ENCODE results near the gene IQSEC1.

IQSEC1 gene
- total RNA-seq = 10.8 to 159 (median 51.2) reads per million in 3 experiments

GRCh38 chr3:13073326-13074005 lies at the start of gene IQSEC1:
IQSEC1 (minus strand) TSS chr3:13073429; CDS start chr3:13073014, 415 bp downstream.
- DNase-seq = peak; percentile 52

- DNase-seq = no peak
These were observed 49.1 kb upstream of the IQSEC1 start for GRCh38 chr3:13122081-13123012.

GRCh38 chr3:13121553-13122001 lies 48.3 kb upstream of the IQSEC1 start:
- DNase-seq = no peak

GRCh38 chr3:13120928-13121552 lies 47.8 kb upstream of the IQSEC1 start:
- no peak for DNase-seq

GRCh38 chr3:13120289-13120927 lies 47.2 kb upstream of the IQSEC1 start:
- no peak for DNase-seq

- no peak for DNase-seq
These were observed 46.4 kb upstream of the IQSEC1 start for GRCh38 chr3:13119471-13120220.

- DNase-seq = no peak
These were observed 43.2 kb upstream of the IQSEC1 start for GRCh38 chr3:13116426-13116825.

- no peak for DNase-seq
These were observed 42.8 kb upstream of the IQSEC1 start for GRCh38 chr3:13115991-13116390.

GRCh38 chr3:13115576-13115910 lies 42.3 kb upstream of the IQSEC1 start:
- DNase-seq = no peak

- DNase-seq = no peak
These were observed 41.8 kb upstream of the IQSEC1 start for GRCh38 chr3:13114811-13115575.

GRCh38 chr3:13113346-13114330 lies 40.4 kb upstream of the IQSEC1 start:
- no peak for DNase-seq

GRCh38 chr3:13112521-13113345 lies 39.5 kb upstream of the IQSEC1 start:
- no peak for DNase-seq

- DNase-seq = no peak
These were observed 38.8 kb upstream of the IQSEC1 start for GRCh38 chr3:13111873-13112520.

- no peak for DNase-seq
These were observed 38.1 kb upstream of the IQSEC1 start for GRCh38 chr3:13111173-13111872.

- DNase-seq = peak; percentile 28
These were observed 37.5 kb upstream of the IQSEC1 start for GRCh38 chr3:13110678-13111116.

GRCh38 chr3:13109516-13109915 lies 36.3 kb upstream of the IQSEC1 start:
- no peak for DNase-seq

- no peak for DNase-seq
These were observed 35.6 kb upstream of the IQSEC1 start for GRCh38 chr3:13108861-13109260.

- no peak for DNase-seq
These were observed 34.4 kb upstream of the IQSEC1 start for GRCh38 chr3:13107661-13108060.
